Measurements from ENCODE around the gene IGFBP2.
A peak's percentile ranks its signal among the peaks of the same experiment; 100 is the strongest.

GRCh38 chr2:216666461-216667233 is 33.4 kb downstream of the IGFBP2 start:
- TF ChIP-seq, protein P1, sequence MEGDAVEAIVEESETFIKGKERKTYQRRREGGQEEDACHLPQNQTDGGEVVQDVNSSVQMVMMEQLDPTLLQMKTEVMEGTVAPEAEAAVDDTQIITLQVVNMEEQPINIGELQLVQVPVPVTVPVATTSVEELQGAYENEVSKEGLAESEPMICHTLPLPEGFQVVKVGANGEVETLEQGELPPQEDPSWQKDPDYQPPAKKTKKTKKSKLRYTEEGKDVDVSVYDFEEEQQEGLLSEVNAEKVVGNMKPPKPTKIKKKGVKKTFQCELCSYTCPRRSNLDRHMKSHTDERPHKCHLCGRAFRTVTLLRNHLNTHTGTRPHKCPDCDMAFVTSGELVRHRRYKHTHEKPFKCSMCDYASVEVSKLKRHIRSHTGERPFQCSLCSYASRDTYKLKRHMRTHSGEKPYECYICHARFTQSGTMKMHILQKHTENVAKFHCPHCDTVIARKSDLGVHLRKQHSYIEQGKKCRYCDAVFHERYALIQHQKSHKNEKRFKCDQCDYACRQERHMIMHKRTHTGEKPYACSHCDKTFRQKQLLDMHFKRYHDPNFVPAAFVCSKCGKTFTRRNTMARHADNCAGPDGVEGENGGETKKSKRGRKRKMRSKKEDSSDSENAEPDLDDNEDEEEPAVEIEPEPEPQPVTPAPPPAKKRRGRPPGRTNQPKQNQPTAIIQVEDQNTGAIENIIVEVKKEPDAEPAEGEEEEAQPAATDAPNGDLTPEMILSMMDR (IDR thresholded peaks at IDR 0.05 in 8 of 11, conservative IDR thresholded peaks at IDR 0.05 in 3 of 11) = peak; percentile 89 to 98 (median 95)
- TF ChIP-seq POLR2AphosphoS5 (IDR thresholded peaks at IDR 0.05) = peak in 1 of 3 donors; percentile 9

Data from spleen (tissue), 7 donors.